NCI-H128 (cell line): ENCODE results near the gene TMA7B.
"Not testable (repeated sequence)": the region's sequence is repeated elsewhere in the genome, so short reads cannot be mapped to it uniquely, and the experiment has no call there.

Source experiments
- DNase-seq: peaks from one replicate; lab custom pipeline; 2025; ENCODE audit not compliant: unreplicated experiment; lab: John Stamatoyannopoulos, UW

The TMA7B gene

DNA sequence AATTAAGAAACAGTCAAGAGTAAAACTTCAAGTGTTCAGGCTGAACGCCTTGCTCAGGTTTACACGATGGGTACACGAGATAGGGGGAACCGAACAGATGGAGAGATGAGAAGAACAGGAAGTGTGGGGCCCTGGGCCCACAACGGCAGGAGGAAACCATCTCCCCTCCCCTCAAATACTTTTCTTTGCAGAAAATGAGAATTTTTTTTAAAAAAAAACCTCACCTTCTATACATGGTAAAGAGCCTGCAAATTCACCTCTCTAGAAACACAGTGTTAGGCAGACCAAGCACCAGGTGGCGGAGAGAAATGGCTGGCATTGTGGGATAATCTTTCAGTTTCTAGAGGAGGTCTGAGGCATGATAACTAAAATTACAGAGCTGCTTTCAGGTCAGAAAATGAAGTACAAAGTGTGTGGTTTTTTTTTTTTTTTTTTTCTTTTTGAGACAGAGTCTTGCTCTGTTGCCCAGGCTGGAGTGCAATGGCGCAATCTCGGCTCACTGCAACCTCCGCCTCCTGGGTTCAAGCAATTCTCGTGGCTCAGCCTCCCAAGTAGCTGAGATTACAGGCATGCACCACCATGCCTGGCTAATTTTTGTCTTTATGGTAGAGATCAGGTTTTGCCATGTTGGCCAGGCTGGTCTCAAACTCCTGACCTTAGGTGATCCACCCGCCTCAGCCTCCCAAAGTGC lies 8.4 kb upstream of the TMA7B start:
- DNase-seq = not testable (repeated sequence)

DNA sequence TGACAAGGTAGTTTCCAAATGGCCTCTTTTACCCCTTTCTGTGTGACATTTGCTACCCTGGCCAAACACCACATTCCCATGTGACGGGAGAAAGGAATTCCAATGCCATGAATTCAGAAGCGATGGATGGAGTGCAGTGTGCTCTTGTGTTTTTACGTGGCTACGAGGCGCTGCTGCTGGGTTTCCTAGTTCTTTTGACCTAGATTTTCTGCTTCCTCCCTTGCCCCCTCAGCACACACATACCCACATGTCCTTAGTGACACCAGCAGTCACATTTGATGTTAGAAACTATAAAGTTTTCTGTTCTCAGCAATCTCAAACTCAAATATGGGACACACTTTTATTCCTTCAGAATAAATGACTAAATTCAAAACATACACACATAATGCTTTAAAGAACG lies 7.8 kb upstream of the TMA7B start:
- DNase-seq = no peak

DNA sequence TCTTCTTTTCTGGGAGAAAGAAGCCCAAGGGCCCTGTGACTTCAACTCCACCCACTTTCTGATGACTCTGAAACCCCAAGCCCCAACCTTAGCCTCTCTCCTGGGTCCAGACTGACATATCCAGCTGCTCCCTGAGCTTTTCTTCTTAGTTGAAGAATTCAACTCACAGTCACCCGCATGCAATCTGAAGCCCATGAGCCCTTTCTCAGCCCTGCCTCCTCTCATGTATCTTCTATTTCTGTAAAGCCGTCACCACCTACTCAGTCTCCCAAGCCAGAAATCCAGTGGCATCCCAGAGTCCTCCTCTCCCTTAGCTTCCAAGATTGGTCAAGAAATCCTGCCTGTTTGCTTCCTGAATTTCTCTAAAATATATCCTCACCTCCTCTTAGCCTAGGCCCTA lies 7.1 kb upstream of the TMA7B start:
- DNase-seq = no peak

DNA sequence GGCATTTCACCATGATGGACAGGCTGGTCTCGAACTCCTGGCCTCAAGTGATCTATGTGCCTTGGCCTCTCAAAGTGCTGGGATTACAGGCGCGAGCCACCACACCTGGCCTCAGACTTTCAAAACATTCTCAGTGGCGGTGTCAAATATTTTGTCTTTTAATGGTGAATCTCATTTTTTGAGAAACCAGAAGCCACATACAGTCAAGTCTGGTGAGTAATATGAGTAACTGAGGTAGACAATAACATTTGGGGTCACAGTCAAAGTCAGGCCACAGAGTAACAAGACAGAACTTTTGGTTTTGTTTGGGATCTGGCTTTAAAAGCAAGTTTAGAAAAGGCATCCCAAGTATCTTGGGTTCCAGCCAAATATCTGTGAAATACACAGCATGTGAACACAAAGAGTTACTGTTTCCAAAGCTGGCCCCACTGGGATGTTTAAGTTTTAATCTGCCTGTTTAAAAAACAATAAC lies 5.6 kb upstream of the TMA7B start:
- DNase-seq = no peak

DNA sequence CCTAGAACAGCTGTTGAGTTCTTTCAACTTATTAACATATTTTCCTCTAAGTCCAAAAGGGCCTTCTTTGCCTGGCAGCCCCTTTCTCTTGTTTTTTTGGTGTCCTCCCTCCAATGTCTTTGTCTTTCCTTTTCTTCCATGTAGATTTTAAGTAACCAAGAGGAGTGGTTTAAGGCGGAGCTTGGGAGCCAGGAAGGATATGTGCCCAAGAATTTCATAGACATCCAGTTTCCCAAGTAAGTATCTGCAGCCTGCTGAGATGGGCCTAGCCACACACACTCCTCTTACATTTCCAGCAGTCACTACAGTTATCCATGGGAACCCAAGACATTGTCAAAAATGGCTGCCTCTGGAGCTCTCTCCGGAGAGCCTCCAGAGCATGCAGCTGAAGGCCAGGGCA lies 4.5 kb upstream of the TMA7B start:
- DNase-seq = no peak

DNA sequence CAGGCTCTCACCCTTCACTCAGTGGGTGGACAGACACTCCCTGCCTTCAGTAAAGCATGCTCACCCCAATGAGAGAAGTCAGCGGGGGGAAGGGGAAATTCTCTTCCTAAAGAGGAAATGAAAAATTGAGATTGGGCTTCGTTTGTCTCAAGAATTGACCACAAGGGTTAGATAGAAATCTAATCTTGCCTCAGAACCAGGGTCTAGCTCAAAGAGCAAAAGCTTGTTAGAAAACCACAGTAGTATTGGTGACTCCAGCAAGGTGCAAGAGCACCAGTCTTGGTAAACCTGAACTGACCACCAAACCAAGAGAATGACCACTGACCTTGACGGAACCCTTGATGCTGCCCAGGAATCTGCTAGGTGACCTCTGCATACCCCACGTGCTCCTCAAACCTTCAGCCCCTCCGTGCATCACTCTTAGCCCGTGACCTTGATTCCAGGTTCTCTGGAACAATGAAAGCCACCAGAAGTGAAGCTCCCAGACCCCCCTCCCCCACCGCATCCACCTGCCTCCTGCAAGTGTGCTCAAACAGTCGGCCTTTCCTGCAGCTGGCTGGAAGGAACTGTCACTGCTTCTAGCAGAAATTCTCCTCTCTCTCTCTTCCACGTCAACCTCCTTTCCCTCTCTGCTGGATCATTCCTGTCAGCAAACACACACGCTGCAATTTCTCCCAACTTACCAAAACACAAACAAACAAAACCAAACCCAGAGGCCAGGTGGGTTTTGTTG lies 3.1 kb upstream of the TMA7B start:
- DNase-seq = no peak

DNA sequence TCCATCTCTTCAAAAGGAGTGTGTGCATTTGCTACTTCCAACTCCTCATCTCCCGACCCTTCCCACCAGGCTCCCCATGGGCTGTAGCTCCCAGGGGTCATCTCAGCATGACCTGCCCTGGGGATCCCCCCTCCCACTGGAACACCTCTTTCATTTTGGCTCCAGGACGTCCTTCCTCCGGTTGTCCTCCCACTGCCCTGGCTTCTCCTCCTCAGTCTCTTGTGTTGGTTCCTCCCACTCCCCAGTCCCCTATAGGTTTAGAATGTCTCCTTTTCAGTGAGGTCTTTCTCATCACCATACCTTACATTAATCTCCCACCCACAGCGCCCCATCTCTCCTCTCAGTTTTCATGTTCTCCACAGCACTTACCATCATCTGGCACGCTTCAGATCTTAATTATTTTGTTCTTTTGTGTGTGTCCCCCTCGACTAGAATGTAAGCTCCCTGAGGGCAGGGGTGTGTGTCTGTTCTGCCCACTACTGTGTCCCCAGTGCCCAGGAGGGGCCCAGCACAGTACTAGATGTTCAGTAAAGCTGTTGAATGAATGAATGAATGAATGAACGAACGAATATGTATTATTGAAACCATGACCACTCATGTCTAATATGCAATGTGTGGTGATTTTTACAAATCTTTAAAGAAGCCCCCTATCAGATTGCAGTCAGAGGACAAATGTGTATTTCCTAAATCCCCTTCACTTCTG lies 2.0 kb upstream of the TMA7B start:
- no peak for DNase-seq

DNA sequence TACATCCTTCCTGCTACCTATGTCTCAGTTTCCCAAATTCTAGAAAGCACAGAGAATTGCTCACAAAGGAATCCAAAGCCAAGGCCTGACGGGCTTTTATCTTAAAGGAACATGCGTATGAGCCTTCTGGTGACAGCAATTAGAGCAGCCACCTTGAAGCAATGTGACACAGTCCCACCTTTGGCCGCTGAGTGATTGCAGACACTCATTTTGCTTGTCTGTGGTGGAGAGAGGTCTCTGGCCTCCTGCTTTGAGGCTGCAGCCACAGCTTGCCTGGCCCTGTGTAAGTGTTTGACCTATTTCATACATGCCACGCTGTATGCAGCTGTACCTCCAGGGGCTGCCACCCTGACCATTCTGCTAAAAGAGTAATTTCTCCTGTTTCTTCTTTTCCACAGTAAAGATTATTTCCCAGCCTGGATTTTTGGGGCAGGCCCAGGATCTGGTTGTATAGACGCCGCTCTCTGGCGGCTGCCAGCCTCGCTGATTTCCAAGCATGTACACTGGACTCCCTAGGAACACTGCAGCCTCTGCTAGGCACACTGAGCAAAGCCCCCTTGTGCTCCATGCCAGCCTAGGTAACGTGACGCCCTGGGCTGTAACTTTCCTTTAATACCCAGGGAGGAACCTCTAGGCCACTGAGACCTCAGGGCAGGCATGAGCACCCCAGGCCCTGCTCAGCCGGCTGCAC lies 1.1 kb upstream of the TMA7B start:
- no peak for DNase-seq

DNA sequence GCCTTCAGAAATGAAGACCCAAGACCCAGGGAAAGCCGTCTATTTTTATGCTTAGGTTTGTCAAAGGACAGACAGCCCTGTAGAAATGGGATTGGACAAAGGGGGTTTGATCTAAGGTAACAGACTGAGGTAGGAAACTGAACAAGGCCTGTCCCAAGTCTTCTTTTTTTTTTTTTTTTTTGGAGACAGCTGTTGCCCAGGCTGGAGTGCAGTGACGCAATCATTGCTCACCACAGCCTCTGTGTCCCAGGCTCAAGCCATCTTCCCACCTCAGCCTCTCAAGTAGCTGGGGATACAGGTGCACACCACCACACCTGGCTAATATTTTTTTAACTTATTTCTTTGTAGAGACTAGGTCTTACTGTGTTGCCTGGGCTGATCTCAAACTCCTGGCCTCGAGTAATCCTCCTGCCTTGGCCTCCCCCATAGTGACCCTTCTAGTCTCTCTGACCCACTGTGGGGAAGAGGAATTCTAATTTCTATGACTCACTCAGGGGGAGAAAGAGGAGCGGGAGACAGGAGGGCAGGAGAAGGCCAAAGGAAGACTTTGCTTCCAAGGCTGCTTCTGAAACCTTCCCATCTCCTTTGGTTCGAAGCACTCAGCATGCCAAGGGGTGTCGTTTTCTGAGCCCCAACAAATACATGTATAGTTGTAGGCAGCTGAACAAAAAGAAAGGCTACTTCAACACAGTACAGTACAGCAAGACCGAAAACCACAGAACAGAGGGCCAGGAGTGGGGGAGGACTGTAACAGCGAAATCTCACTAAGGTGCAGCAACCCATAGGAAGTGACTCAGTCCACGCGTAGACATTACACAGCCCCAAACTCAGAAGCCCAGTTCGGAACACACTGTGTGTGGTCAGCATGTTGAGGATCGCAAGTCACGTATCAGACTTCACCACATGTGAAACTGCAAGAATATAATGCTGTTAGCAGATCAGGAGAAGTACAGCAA lies 872 bp downstream of the TMA7B start:
- no peak for DNase-seq

DNA sequence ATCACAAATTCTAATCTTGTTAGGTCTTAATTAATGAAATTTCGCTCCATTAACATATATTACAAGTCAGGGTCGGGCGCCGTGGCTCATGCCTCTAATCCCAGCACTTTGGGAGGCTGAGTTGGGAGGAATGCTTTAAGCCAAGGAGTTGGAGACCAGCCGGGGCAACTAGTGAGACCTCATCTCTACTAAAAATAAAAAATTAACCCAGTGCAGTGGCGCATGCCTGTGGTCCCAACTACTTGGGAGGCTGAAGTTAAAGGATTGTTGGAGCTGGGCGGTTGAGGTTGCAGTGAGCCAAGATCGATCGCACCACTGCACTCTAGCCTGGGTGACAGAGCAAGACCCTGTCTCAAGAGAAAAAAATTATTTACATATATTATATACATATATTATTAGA lies 1.9 kb downstream of the TMA7B start:
- no peak for DNase-seq

DNA sequence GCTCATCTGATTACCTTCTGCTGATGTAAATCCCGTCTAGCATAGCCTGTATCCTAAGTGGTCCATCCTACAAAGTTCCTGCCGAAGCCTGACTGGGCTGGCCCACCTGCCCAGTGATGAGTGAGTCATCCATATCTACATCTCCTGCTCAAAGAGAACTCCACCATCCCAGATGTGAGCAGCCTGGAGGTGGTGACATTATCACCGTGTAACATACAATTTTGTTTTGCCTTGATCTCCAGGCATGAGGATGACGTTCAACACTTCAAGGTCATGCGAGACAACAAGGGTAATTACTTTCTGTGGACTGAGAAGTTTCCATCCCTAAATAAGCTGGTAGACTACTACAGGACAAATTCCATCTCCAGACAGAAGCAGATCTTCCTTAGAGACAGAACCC lies 5.6 kb downstream of the TMA7B start:
- DNase-seq = no peak

DNA sequence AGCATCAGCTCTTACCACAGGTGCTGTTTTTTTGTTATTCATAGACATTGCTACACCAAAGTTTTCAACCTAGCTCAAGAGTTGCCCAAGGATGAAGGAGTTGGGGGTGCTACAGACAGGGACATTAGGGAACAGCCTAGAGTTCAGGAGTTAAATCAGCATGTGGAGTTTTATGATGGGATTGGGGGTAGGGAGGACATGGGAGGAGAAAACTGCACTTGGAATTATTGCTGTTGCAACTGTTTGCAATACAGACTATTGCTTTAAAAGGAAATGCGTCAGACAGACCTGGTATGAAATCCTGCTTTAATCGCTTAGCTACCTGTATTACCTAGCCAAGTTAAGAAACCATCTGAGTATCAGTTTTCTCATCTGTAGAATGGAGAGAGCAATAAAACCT lies 6.3 kb downstream of the TMA7B start:
- no peak for DNase-seq

DNA sequence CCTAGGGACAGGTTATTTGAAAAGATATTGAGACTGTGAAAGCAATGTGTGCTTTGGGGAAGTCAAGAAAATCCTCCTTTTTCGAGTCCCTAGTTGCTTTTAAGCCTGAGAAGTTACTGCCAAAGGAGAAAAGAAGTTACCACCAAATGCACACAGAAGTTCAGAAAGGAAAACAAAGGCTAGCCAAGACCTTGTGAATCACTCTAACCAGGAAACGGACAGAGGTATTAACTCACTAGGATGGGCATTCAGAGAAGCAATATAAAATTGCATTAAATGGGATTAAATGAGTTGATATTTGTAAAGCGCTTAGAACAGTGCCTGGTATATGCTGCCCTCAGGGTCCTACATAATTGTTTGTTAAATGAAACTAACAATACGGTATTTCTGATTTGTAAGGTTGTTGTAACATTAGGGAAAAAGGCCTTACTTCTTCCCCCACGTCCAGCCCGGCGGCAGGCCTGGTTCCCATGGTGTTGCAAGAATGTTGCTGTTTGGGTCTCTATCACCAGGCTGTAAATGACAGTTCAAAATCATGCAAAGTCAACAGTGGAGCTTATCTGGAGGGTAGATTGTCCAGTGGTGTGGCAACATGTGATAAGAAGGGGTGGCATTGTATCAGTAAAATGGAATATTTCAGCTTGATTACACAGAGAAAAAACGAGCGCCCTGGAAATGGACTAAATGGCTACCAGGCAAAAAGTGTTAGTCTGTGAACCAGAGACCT lies 7.1 kb downstream of the TMA7B start:
- DNase-seq = no peak

DNA sequence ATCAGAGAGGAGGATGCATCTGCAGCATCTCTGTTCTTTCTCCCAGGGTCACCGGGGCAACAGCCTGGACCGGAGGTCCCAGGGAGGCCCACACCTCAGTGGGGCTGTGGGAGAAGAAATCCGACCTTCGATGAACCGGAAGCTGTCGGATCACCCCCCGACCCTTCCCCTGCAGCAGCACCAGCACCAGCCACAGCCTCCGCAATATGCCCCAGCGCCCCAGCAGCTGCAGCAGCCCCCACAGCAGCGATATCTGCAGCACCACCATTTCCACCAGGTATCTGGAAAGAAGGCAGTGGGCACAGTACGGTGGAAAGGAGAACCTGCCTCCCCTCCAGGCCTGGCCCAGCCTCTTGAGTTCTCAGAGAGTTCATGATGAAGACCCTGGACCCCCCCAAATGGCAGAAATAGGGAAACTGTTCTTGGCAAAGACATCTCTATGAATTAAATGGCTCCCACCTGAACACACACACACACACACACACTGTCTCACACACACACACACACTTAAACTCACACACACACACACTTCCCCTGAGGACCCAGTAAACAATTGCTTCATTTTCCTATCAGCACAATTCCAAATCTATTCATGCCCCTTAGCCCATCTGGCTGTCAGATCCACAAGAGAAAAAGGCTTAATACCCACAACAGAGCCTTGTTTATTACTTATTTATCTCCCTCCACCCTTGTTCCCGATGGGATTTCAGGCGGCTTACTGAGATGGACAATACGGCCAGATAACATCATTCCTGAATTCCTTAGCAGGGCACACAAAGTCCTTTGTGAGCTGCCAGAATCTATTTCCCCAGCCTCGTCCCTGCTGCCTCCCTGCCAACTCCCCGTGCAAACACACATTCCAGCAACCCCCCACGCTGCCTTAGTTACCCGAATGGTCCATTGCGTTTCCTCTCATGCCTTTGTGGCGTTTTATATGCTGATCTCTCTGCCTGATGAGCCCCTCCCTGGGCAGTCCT lies 8.1 kb downstream of the TMA7B start:
- DNase-seq = no peak

DNA sequence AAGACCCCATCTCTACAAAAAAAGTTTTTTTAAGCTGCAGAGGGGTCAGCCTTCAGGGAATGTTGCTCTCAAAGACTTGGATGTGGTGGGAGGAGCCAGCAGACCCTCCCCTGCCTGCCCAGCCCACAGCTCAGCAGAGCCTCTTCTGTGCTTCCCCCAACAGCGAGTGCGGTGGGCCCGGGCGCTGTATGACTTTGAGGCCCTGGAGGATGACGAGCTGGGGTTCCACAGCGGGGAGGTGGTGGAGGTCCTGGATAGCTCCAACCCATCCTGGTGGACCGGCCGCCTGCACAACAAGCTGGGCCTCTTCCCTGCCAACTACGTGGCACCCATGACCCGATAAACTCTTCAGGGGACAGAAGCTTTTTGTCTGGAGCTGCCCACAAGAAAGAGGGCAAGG lies 10.5 kb downstream of the TMA7B start:
- no peak for DNase-seq

DNA sequence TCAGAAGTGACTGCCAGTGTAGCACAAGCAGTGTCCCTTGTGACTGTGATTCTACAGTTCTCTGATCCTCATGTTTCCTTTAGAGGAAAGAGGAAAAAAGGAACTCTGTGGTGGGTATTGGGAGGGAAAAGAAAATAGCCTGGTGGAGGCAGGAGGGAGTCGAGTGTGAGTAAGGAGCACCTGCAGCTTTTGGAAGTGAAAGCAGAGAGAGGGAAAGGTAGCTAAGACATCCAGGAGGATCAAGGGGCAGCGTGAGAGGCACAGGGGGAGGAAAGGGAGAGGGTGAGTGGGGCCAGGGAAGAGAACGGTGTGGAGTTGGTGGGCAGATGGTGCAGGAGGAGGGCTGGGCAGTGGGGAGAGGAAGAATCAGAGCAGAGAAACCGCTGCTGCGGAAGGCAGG lies 12.4 kb downstream of the TMA7B start:
- no peak for DNase-seq

DNA sequence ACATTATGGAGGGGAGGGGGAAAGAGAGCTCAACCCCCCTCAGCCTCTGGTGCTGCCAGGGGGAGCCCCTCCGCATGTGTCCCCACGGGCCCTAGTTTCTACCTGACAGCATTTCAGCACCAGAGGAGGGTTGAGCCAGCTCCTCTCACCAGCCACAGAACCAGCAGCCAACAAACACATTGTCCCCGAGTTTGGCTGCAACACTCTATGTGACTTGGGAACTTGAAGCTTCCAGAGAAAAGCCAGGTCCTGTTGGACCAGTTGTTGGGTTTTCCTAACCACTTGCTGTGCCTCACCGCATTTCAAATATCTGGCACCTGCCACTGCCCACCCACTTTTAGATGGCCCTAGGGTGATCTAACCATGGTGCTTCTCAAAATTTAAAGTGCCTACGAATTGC lies 13.5 kb downstream of the TMA7B start:
- no peak for DNase-seq

DNA sequence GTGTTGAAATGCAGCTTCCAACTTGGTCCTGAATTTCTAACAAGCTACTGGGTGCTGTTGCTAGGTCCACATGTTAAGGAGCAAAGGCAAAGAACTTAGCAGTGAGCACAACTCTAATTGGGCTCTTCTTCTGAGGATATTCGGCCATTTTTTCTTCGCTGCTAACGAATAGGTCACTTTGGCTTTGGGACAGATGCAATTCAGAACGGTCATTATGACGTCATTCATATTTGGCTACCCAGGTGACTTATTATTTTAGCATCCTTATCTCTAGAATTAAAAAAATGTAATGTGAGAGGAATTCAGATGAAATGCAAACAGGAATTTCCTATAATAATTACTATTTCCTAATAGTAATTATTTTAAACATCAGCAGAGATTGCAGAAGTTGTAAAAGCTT lies 13.9 kb downstream of the TMA7B start:
- no peak for DNase-seq

DNA sequence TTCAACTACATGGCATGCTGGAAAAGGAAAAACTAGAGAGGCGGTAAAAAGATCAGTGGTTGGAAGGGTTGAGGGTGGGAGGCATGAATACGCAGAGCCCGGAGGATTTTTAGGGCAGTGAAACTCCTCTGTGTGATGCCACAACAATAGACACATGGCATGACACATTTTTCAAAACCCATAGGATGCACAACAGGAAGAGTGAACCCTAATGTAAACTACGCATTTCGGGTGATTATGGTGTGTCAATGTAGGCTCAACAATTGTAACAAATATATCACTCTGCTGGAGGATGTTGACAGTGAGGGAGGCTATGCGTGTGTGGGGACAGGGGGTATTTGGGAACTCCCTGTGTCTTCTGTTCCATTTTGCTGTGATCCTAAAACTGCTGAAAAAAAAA lies 18.9 kb downstream of the TMA7B start:
- DNase-seq = no peak
